Adipocyte (in vitro differentiated cells): ENCODE results near the gene LYSET.
"Not testable (repeated sequence)": the region's sequence is repeated elsewhere in the genome, so short reads cannot be mapped to it uniquely, and the experiment has no call there.

Experiments used
- DNase-seq: peaks from one replicate; pipeline ENCODE4 v3.0.0-alpha.2; 2015; ENCODE audit warnings: low read depth
- H3K27me3 ChIP-seq: replicated peaks from 2 replicates; pipeline ENCODE4 v1.7.0; 2013; ENCODE audit warnings: mild to moderate bottlenecking, low read length, moderate library complexity; ENCODE audit not compliant: control insufficient read depth, insufficient read depth
- H3K36me3 ChIP-seq: 2 replicates; pipeline ENCODE4 v1.7.0; 2013; ENCODE audit warnings: low read length, mild to moderate bottlenecking, moderate library complexity; ENCODE audit not compliant: control insufficient read depth, insufficient read depth, severe bottlenecking
- H3K4me1 ChIP-seq: 2 replicates; pipeline ENCODE4 v1.7.0; 2013; ENCODE audit warnings: mild to moderate bottlenecking, low read length, moderate library complexity; ENCODE audit not compliant: control insufficient read depth, insufficient read depth
- H3K4me3 ChIP-seq: 2 replicates; pipeline ENCODE4 v1.7.0; 2013; ENCODE audit warnings: mild to moderate bottlenecking, low read length, moderate library complexity
- H3K9ac ChIP-seq: 2 replicates; pipeline ENCODE4 v1.7.0; 2013; ENCODE audit warnings: mild to moderate bottlenecking, low read length, moderate library complexity
- H3K9me3 ChIP-seq: 2 replicates; pipeline ENCODE4 v1.7.0; 2013; ENCODE audit warnings: mild to moderate bottlenecking, low read length, moderate library complexity; ENCODE audit not compliant: control insufficient read depth

LYSET gene, protein sequence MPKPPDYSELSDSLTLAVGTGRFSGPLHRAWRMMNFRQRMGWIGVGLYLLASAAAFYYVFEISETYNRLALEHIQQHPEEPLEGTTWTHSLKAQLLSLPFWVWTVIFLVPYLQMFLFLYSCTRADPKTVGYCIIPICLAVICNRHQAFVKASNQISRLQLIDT

DNA sequence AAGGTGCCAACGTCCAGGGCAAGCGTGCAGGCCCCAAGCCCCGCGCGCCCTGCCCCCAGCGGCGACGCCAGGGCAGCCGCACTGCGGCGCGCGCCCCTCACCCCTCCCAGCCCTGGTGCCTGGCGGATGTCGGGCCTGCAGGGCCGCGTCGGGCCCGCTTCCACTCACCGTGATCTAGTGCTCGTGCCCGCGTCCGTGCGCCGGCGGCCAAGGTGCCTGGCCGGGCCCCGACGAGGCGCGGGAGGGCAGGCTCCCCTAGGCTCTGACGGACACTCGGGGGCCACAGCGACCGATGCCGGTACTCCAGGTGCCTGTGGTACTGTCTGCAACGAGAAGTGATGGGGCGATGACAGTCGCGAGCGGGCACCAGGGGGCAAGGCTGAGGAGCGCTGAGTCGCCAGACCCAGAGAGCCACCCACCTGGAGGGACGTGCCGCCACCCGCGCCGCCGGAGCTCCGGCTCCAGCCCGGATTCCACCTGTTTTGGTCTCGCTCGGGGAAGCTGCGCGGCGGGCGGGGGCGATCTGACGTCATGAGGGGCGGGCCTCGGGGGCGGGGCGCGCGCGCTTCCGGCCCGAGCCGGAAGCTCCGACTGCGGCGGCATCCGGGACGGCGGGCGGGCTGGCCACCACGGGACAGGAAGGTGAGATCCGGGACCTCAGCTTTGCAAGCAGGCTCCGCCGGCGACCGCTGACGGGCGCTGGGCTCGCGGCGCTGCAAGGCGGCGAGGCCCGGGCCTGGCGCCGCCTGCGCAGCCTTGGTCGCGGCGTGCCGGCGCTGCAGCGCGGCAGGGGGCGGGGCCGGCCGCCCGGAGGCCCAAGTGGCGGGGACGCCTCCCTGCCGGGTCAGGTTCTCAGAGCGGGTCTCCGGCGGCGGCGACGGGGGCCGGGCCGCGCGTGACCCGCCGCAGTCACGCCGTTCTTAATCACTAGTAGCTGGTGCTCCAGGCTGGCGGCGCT lies at the start of gene LYSET, which contains the start of gene MOAP1:
TSS of gene LYSET (plus strand) at position 927 of the 958 bp plus-strand sequence. CDS start 89 bp downstream, outside the sequence.
TSS of gene MOAP1 (minus strand) at position 507 of the 958 bp plus-strand sequence. CDS start 655 bp downstream, outside the sequence.
- H3K4me1 ChIP-seq, result peaks cover 14% of the 10 kb centered on the region
- DNase-seq, result peak; percentile 92
- H3K9me3 ChIP-seq, result no peaks in the 10 kb centered on the region
- peak within 1 kb of the TSS; percentile 92 for H3K9ac ChIP-seq
- H3K4me3 ChIP-seq, result peak within 1 kb of the TSS; percentile 99
- peaks cover 12% of the 10 kb centered on the region for H3K36me3 ChIP-seq
- H3K27me3 ChIP-seq, result no peaks in the 10 kb centered on the region

DNA sequence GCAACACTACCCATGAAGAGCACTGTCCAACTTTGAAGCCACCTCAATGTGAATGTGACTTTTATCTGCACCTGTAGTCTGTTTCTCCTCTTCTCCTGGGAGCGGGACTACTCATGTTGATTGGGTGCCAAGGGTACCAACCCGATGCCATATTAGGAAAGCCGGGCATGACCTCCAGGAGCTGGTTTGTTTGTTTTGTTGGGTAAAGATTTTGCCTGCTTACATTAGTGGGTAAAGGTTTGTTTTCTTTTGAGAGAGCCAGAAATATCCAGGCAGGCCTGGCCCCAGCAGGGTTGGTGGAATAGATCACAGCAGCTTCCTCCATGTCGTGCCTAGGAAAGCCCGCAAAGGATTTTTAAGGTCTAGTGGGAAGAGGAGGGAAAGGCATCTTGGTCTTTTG lies 49.7 kb upstream of the LYSET start:
- H3K9ac ChIP-seq, result no peak overlapping the region
- no peaks in the 10 kb centered on the region for H3K36me3 ChIP-seq
- no peaks in the 10 kb centered on the region for H3K9me3 ChIP-seq
- H3K4me3 ChIP-seq, result no peak overlapping the region
- peaks cover 8% of the 10 kb centered on the region for H3K27me3 ChIP-seq
- H3K4me1 ChIP-seq, result peaks cover 12% of the 10 kb centered on the region
- DNase-seq, result no peak

- H3K27me3 ChIP-seq, result peaks cover 8% of the 10 kb centered on the region
- H3K9me3 ChIP-seq, result no peaks in the 10 kb centered on the region
- peaks cover 9% of the 10 kb centered on the region for H3K4me1 ChIP-seq
- DNase-seq, result no peak
- H3K36me3 ChIP-seq, result no peaks in the 10 kb centered on the region
- no peak overlapping the region for H3K4me3 ChIP-seq
- H3K9ac ChIP-seq, result no peak overlapping the region
Measured at GRCh38 chr14:93136009-93136408, 49.1 kb upstream of the LYSET start.

GRCh38 chr14:93136508-93136907 lies 48.6 kb upstream of the LYSET start:
- not testable (repeated sequence) for H3K4me3 ChIP-seq, H3K9ac ChIP-seq, H3K4me1 ChIP-seq, H3K36me3 ChIP-seq, DNase-seq, H3K9me3 ChIP-seq, H3K27me3 ChIP-seq

GRCh38 chr14:93137864-93138263 lies 47.3 kb upstream of the LYSET start:
- peaks cover 8% of the 10 kb centered on the region for H3K27me3 ChIP-seq
- DNase-seq, result no peak
- H3K9me3 ChIP-seq, result no peaks in the 10 kb centered on the region
- no peaks in the 10 kb centered on the region for H3K36me3 ChIP-seq
- no peak overlapping the region for H3K4me3 ChIP-seq
- no peak overlapping the region for H3K9ac ChIP-seq
- H3K4me1 ChIP-seq, result peaks cover 4% of the 10 kb centered on the region

DNA sequence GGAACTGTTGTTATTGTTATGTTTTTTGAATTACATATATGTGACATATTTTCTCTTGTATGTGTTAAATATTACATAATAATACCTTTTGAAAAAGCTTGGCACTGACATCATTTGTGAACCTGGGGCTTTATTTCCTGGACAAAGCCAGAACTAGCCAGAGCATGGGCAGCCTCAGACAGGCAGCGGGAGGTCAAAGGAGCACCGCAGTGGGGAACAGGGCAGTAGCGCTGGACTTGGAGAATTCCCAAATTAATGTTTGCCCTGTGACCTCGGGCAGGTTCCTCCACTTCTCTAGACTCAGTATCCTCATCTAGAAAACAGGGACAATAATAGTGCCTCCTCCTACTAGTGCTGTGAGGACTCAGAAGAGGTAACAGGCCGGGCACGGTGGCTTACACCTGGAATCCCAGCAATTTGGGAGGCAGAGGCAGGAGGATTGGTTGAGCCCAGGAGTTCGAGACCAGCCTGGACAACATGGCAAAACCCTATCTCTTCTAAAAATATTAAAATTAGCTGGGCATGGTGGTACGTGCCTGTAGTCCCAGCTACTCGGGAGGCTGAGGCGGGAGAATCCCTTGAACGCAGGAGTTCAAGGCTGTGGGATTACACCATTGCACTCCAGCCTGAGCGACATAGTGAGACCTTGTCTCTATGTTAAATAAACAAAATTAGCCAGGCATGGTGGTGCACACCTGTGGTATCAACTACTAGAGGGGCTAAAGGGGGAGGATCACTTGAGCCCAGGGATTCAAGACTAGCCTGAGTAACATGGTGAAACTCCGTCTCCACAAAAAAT lies 42.1 kb upstream of the LYSET start:
- no peaks in the 10 kb centered on the region for H3K36me3 ChIP-seq
- H3K4me3 ChIP-seq, result no peak overlapping the region
- H3K27me3 ChIP-seq, result peaks cover 19% of the 10 kb centered on the region
- H3K4me1 ChIP-seq, result no peaks in the 10 kb centered on the region
- no peak for DNase-seq
- no peak overlapping the region for H3K9ac ChIP-seq
- no peaks in the 10 kb centered on the region for H3K9me3 ChIP-seq

DNA sequence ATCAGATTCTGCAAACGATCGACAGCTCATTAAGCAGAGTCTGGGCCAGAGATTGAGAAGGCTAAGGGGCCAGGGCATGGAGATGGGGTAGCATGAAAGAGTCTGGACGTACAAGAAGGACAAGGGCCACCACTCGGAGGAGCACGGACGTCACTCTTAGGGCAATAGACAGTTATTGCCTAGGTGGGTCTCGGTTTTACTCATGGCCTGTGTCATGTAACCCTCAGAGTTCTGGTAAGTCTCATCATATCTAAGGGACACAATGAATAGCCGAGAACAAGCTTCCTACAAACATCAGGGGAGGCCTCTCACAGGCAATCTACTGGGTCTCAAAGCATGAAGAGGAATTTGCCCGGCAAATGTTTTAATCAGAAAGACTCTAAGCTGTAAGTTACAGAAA lies 39.0 kb upstream of the LYSET start:
- H3K9ac ChIP-seq, result no peak overlapping the region
- H3K4me1 ChIP-seq, result peaks cover 6% of the 10 kb centered on the region
- peaks cover 20% of the 10 kb centered on the region for H3K27me3 ChIP-seq
- H3K9me3 ChIP-seq, result no peaks in the 10 kb centered on the region
- H3K4me3 ChIP-seq, result no peak overlapping the region
- no peaks in the 10 kb centered on the region for H3K36me3 ChIP-seq
- DNase-seq, result no peak

DNA sequence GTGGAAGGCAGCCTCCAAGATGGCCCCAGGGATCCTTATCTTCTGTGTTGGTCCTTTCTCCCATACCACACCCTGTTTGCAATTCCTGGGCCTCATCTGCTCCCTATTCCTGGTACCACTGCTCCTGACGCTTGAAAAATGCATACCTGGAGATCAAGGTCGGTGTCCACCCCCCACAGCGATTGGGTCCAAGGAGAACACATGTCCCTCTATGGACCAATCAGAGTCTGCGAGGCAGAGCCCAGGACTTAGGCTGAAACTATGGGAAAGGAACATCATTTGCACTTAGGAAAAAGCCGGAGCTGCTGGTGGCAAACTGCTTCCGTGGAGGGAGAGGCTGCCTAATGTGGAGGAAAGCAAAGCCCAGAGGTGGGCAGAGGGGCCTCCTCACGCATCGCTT lies 36.1 kb upstream of the LYSET start:
- H3K9ac ChIP-seq, result no peak overlapping the region
- no peaks in the 10 kb centered on the region for H3K36me3 ChIP-seq
- DNase-seq, result no peak
- peaks cover 20% of the 10 kb centered on the region for H3K27me3 ChIP-seq
- H3K4me1 ChIP-seq, result peaks cover 7% of the 10 kb centered on the region
- no peaks in the 10 kb centered on the region for H3K9me3 ChIP-seq
- H3K4me3 ChIP-seq, result no peak overlapping the region

DNA sequence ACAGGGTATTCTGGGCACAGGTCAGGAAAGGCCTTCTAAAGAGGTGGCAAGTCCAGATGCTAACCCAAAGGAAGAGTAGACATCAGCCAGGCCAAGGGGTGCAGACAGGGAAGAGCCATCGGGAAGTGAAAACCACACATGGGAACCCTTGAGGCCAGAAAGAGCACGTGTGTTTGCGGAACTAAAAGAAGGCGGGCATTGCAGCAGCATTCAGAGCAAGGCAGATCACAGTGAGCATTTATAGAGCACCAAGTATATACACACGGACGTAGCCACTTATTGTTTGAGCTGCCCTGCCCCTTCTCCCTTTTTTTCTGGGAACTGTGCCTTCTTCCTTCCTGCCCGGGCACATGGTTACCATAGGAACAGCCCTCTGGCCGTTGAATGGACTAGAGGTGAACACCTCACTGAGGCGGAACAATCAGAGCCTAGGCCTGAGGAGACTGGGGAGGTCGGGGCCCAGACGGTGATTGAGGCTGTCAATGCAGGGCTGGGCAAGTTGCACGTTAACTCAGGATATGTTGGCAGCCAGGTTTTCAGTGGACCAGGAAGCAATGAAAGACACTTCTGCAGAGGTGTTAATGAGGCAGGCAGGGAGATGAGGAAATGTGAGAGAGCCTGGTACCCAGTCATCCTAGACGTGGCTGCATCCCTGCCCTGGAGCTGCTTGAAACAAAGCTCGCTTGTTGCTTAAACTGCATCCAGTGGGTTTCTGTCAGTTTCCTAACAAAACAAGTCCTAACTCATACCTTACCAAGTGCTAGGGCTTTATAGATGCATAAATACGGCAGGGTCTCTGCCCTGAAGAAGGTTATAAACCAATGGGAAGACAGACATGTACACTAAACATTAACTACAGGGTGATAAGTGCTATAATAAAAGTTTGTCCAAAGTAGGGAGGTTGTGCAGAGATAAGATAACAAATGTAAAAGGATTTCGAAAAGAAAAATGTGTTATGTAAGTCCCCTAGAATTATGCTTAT lies 34.6 kb upstream of the LYSET start:
- H3K4me3 ChIP-seq, result peak overlapping the region; percentile 40
- no peaks in the 10 kb centered on the region for H3K9me3 ChIP-seq
- H3K9ac ChIP-seq, result no peak overlapping the region
- H3K36me3 ChIP-seq, result no peaks in the 10 kb centered on the region
- no peak for DNase-seq
- peaks cover 7% of the 10 kb centered on the region for H3K4me1 ChIP-seq
- peaks cover 12% of the 10 kb centered on the region for H3K27me3 ChIP-seq

- Histone ChIP-seq H3K36me3 (no peaks in the 10 kb centered on the region), H3K9ac (no peak overlapping the region), H3K4me1 (peaks cover 7% of the 10 kb centered on the region), H3K4me3 (no peak overlapping the region), H3K9me3 (no peaks in the 10 kb centered on the region), H3K27me3 (peaks cover 8% of the 10 kb centered on the region)
- no peak for DNase-seq
Measured at GRCh38 chr14:93153121-93153520, 32.0 kb upstream of the LYSET start.
